WTC11 (cell line): ENCODE data around the gene NUCB2. TPM values are rescaled to one million over a fixed set of nuclear protein-coding genes. Genes with fewer than 3 reads are reported as not detected.

Source experiments
- ATAC-seq: fragments of 200-7000 bp; cut with Tn5 transposase; 2 replicates; pipeline ENCODE4 v1.10.0; 2021; ENCODE audit warnings: mild to moderate bottlenecking, moderate library complexity
- CTCF ChIA-PET: fragments of 300-600 bp; sonication (Branson Sonifier 250); formaldehyde crosslinking; loops from one replicate; lab custom pipeline; 2021; ENCODE audit warnings: antibody characterized with exemption; lab: Charles Lee
- POLR2A ChIA-PET: fragments of 350-600 bp; sonication (Branson Sonifier 250); formaldehyde crosslinking; loops from one replicate; lab custom pipeline; 2021; ENCODE audit warnings: antibody characterized with exemption; lab: Charles Lee
- DNase-seq: peaks from one replicate; pipeline ENCODE4 v3.0.0; 2021; ENCODE audit warnings: low spot score
- H3K27ac Mint-ChIP-seq: 2 replicates; pipeline ENCODE4 v1.8.0; 2021; ENCODE audit warnings: mixed read lengths
- H3K27me3 Mint-ChIP-seq: 2 replicates; pipeline ENCODE4 v1.8.0; 2021; ENCODE audit warnings: low read depth, mild to moderate bottlenecking, moderate library complexity, mixed read lengths
- H3K36me3 Mint-ChIP-seq: 2 replicates; pipeline ENCODE4 v1.8.0; 2021; ENCODE audit warnings: mixed read lengths
- H3K4me1 Mint-ChIP-seq: 2 replicates; pipeline ENCODE4 v1.8.0; 2022; ENCODE audit warnings: mixed read lengths
- H3K4me3 Mint-ChIP-seq: 2 replicates; pipeline ENCODE4 v1.8.0; 2021; ENCODE audit warnings: mild to moderate bottlenecking, moderate library complexity, mixed read lengths
- H3K9me3 Mint-ChIP-seq: 2 replicates; pipeline ENCODE4 v1.8.0; 2021; ENCODE audit warnings: mixed read lengths
- AR ChIP-seq: fragments of 250-450 bp; sonication (Bioruptor Pico); IDR thresholded peaks from 2 replicates; pipeline ENCODE4 v1.9.0; 2021; ENCODE audit warnings: mild to moderate bottlenecking
- ATF6 ChIP-seq: sonication (generic); formaldehyde crosslinking; IDR thresholded peaks from 2 replicates; pipeline ENCODE4 v1.8.1; 2023; ENCODE audit warnings: mild to moderate bottlenecking, missing genetic modification reagents
- CTCF ChIP-seq: fragments of 200-600 bp; IDR thresholded peaks from 2 replicates; pipeline ENCODE4 v1.8.0; 2022; ENCODE audit warnings: antibody characterized with exemption
- ESRRA ChIP-seq: sonication (generic); formaldehyde crosslinking; IDR thresholded peaks from 2 replicates; pipeline ENCODE4 v1.8.1; 2022; ENCODE audit warnings: mild to moderate bottlenecking, missing genetic modification reagents, borderline replicate concordance
- FOXP1 ChIP-seq: sonication (generic); formaldehyde crosslinking; IDR thresholded peaks from 2 replicates; pipeline ENCODE4 v1.8.0; 2022; ENCODE audit warnings: missing genetic modification reagents, mild to moderate bottlenecking, moderate library complexity, borderline replicate concordance
- FOXP4 ChIP-seq: sonication (generic); formaldehyde crosslinking; IDR thresholded peaks from 2 replicates; pipeline ENCODE4 v1.8.0; 2022; ENCODE audit warnings: mild to moderate bottlenecking, missing genetic modification reagents
- GTF2I ChIP-seq: fragments of 250-450 bp; sonication (Bioruptor Pico); conservative IDR thresholded peaks from 2 replicates; pipeline ENCODE4 v1.4.0; 2021; ENCODE audit warnings: mild to moderate bottlenecking
- HMGXB4 ChIP-seq: sonication (generic); formaldehyde crosslinking; IDR thresholded peaks from 2 replicates; pipeline ENCODE4 v1.8.1; 2023; ENCODE audit warnings: mild to moderate bottlenecking, moderate library complexity, missing genetic modification reagents
- JUN ChIP-seq: sonication (generic); formaldehyde crosslinking; IDR thresholded peaks from 2 replicates; pipeline ENCODE4 v1.8.0; 2023; ENCODE audit warnings: mild to moderate bottlenecking, missing genetic modification reagents
- MXD4 ChIP-seq: fragments of 250-450 bp; sonication (Bioruptor Pico); IDR thresholded peaks from 2 replicates; pipeline ENCODE4 v1.8.0; 2021; ENCODE audit warnings: mild to moderate bottlenecking, moderate library complexity, borderline replicate concordance
- RELA ChIP-seq: sonication (generic); formaldehyde crosslinking; IDR thresholded peaks from 2 replicates; pipeline ENCODE4 v1.8.1; 2022; ENCODE audit warnings: missing genetic modification reagents, mild to moderate bottlenecking, borderline replicate concordance
- SMAD4 ChIP-seq: sonication (generic); formaldehyde crosslinking; IDR thresholded peaks from 2 replicates; pipeline ENCODE4 v1.8.0; 2022; ENCODE audit warnings: mild to moderate bottlenecking, missing genetic modification reagents
- SOX15 ChIP-seq: fragments of 250-450 bp; sonication (Bioruptor Pico); IDR thresholded peaks from 2 replicates; pipeline ENCODE4 v1.9.0; 2021; ENCODE audit warnings: mild to moderate bottlenecking
- ZBTB43 ChIP-seq: sonication (generic); formaldehyde crosslinking; IDR thresholded peaks from 2 replicates; pipeline ENCODE4 v1.8.1; 2023; ENCODE audit warnings: mild to moderate bottlenecking, missing genetic modification reagents
- ZNF423 ChIP-seq: fragments of 250-450 bp; sonication (Bioruptor Pico); IDR thresholded peaks from 2 replicates; pipeline ENCODE4 v2.1.2; 2022; ENCODE audit warnings: mild to moderate bottlenecking, moderate library complexity
- total RNA-seq: library from RNA; stranded (reverse); gene quantifications from 3 replicates; pipeline ENCODE4 v1.2.3, GENCODE V29; 2021

Gene NUCB2
- total RNA-seq, 1 experiment from 2014 or later: 16.1 TPM

GRCh38 chr11:17286332-17286731, 9.8 kb downstream of the NUCB2 start (continued):
- TF ChIP-seq HMGXB4 (CRISPR knock-in tag): no peak
- no peak for TF ChIP-seq JUN (CRISPR knock-in tag)
- no peak for TF ChIP-seq GTF2I (CRISPR knock-in tag)
- TF ChIP-seq FOXP1 (CRISPR knock-in tag): no peak
- TF ChIP-seq CTCF: no peak
- TF ChIP-seq ESRRA (CRISPR knock-in tag): no peak
- no peak for TF ChIP-seq RELA (CRISPR knock-in tag)
- TF ChIP-seq ZNF423 (CRISPR knock-in tag): no peak

- TF ChIP-seq FOXP4 (CRISPR knock-in tag) (no peak), SOX15 (CRISPR knock-in tag) (no peak), ZBTB43 (CRISPR knock-in tag) (no peak), SMAD4 (CRISPR knock-in tag) (no peak), JUN (CRISPR knock-in tag) (no peak), MXD4 (CRISPR knock-in tag) (no peak), ATF6 (no peak), AR (CRISPR knock-in tag) (no peak)
- Mint-ChIP-seq H3K27ac (no peak overlapping the region), H3K36me3 (no peaks in the 10 kb centered on the region), H3K4me3 (no peak overlapping the region), H3K9me3 (no peaks in the 10 kb centered on the region), H3K27me3 (no peaks in the 10 kb centered on the region), H3K4me1 (no peaks in the 10 kb centered on the region)
- ChIA-PET CTCF (interaction anchor here (0.7 kb wide), 1 partner anchor 28 kb away, joined by 3 read pairs; no protein-coding TSS in a partner anchor), POLR2A (no interaction called here)
- DNase-seq (no peak), ATAC-seq (no peak)
Measured at GRCh38 chr11:17287058-17287457, 10.5 kb downstream of the NUCB2 start.
